Posterior cingulate gyrus (tissue), 11 donors: ENCODE results near the gene ANKRD44.

Experiments
- DNase-seq, 10 donors: peaks; one replicate each; pipeline versions ENCODE4 v3.0.0 to v3.0.0-alpha.2; 2020 to 2021; ENCODE audit warnings: mixed read lengths in 3 of 10
- intact Hi-C: fragments of 100-400 bp; cut with DNase I; formaldehyde crosslinking; loops from one replicate; pipeline ENCODE4 v1.15.1; 2023

Gene ANKRD44

GRCh38 chr2:197159661-197160211 lies 150.8 kb downstream of the ANKRD44 start:
- intact Hi-C loops, result no loop called here

GRCh38 chr2:197158591-197159550 lies 151.7 kb downstream of the ANKRD44 start:
- intact Hi-C loops, result no loop called here
- DNase-seq, result no peak

More at GRCh38 chr2:197159661-197160211, 150.8 kb downstream of the ANKRD44 start:
- DNase-seq, result no peak

DNA sequence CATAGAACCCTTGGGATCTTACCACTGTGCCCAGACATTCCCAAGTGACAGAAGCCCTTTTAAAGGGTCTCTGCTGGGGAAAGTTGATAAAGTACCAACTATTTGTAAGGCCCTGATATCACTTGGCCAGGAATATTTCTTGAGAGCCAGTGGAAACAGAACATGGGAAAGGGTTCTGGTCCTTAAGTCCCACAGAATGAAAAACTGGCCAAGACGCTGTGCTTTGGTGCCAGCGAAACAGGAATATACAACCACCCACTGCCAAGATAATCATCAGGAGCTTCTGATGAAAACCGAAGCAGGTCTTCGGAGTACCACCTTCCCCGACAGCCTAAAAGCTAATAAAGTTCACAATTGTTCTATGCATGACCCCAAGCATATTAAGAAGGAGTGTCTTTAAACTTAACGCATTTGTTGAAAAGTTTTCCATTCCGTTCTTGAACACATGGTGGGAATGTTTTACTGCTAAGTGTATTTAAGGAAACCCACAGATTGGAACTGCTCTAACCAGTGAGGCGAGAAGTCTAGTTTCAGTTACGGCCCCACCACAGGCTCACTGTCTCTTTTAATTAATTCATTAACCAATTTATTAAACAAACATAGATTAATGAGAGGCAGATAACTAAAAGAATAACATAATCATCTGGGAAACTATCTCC lies 152.6 kb downstream of the ANKRD44 start:
- intact Hi-C loops, result no loop called here
- no peak for DNase-seq

DNA sequence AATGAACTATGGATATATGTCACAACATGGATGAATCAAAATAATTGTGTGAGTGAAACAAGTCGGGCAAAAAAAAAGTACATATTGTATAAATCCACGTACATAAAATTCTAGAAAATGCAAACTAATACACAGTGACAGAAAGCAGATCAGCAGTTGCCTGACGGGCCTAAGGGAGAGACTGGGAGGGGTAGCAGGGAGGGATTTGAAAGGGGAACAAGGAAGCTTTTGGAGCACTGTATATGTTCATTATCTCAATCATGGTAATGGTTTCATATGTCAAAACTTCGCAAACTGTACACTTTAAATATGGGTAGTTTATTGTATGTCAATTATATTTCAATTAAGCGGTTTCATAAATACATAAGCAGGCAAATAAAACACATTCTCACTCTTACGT lies 153.8 kb downstream of the ANKRD44 start:
- no peak for DNase-seq
- intact Hi-C loops, result no loop called here

DNA sequence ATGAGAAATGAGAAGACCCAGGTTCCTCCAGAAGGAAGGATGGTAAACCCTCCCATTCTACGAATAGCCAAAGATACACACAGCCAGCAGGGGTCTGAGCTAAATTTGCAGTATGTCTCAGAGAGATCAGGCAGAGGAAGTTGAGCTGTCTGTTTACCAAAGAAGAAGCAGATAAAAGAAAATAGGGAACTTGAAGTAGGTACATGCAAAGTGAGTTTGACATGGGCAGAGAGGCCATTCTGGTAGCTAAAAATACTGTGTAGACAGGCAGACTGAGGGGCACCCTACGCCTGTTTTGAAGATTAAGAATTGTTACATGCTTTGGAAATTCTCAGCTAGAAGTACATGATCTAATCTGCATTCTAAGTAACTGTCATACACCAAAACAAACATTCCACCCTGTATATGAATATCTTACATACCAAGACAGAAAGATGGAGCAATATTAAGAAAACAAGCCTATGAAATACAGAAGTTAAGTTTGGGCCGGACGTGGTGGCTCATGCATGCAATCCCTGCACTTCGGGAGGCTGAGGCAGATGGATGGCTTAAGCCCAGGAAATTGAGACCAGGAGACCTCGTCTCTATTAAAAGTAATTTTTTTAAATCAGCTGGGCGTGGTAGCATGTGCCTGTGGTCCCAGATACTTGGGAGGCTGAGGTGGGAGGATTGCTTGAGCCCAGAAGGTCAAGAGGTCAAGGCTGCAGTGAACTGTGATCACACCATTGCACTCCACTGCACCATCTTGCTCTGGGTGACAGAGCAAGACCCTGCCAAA lies 157.9 kb downstream of the ANKRD44 start:
- DNase-seq, result no peak
- intact Hi-C loops, result no loop called here

DNA sequence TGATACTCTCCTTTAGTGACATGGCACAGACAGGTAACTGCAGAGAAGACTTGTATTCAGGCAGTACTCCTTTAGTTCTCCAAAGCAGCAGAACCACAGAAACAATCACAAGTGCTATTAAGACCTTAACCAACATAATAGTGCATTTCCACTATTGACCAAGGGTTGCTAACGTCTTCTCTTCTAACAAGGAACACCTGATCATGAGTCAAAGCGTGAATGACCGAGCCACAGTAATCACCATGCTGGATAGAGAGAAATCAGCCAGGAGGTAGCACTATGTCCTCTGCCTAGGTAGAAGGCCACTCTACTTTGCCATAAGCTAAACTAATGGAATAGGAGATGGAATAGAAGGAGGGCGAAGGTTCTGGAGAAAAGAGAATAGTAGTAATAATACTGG lies 161.0 kb downstream of the ANKRD44 start:
- no peak for DNase-seq
- intact Hi-C loops, result no loop called here

DNA sequence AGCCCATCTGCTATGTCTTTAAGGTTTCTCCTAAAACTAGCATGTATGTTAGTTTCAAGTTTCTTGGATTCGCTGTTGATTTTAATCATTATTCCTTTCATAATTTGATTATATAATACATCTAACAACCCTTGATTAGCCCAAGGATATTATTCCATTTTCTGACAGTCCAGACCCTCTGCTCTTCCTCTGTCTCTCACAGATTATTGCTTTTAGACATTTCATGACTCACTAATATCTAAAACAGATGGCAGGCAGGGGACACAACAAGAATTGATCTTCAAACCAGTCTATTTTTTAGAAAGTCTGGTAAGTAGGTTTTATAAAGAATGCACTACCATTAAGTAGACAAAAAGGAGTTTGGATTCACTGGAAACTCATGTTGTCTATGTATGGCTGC lies 162.2 kb downstream of the ANKRD44 start:
- intact Hi-C loops, result no loop called here
- DNase-seq, result no peak

DNA sequence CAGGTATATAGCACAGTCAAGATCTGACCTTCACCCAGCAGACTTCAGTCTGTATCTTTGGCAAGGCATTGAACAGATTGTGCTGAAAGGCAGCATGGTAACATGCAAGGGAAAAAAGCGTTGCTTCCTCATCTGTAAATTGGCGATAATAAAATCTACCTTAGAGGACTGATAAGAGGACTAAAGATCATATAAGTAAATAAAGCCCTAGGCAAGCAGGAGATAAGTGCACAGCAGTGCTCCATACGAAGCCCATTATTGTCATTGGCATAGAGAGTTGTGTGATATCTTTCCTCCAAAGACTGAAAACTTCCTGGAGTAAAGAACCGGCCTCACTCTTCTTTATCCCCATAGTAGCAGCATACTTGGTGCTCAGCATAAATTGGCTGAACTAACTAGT lies 162.6 kb downstream of the ANKRD44 start:
- DNase-seq, result no peak
- intact Hi-C loops, result no loop called here

DNA sequence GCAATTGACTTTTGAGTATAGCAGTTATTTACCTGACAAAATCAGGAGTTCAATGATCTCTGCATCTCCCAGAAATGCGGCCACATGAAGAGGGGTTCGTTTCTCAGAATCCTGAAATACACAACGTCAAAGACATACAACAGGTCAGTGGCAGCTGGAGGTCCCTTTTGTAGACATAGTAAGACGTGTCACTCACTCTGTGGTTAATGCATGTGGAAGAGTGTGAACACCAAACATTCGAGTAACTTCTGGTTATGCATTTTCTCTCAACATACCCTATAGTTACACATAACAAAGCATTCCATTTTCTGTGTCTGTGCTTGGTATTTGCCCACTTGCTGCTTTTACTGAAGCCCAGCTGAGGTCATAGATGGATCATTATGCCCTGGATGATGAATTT lies 163.6 kb downstream of the ANKRD44 start:
- no peak for DNase-seq
- intact Hi-C loops, result no loop called here

DNA sequence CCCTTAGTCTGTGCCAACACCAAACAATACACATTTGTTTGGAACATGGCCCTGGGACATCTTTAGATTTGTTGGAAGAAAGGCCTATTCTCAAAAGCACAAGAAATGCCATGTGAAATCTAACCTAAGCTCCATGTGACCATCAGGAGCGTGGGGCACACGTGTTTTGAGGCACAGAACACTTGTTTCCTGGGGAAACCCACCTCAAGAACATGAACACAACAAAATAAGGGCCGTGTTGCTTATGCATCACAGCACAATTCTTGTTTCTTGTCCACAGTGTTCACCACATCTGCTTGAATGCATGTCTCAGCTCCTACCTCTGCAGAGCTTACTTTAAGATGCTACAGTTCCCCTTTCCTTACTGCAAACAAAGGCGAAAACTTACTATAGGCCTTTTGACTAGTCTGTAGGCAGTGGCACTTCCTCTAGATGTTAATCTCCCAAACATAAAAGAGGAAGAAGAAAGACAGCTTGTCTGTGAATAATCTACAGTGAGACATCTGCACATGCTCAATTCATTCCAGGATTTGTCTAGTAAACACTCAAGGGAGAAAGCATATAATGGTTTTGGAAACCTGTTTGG lies 165.0 kb downstream of the ANKRD44 start:
- intact Hi-C loops, result no loop called here
- DNase-seq, result no peak

GRCh38 chr2:197144183-197144582 lies 166.4 kb downstream of the ANKRD44 start:
- DNase-seq, result no peak
- intact Hi-C loops, result no loop called here

- no peak for DNase-seq
- intact Hi-C loops, result no loop called here
Measured at GRCh38 chr2:197141702-197142473, 168.7 kb downstream of the ANKRD44 start.

DNA sequence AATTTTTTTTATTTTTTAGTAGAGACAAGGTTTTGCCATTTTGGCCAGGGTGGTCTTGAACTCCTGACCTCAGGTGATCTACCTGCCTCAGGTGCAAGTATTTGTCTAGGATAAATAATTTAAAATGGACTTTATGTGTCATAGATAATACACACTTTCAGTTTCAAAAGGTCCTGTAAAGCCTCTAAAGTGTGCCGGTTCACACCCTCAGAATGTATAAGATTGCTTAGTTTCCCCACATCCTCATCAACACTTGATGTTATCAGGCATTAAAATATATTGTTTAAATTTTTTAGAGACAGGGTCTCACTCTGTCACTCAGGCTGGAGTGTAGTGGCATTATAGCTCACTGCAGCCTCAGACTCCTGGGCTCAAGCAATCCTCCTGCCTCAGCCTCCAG lies 170.5 kb downstream of the ANKRD44 start:
- intact Hi-C loops, result no loop called here
- DNase-seq, result no peak

GRCh38 chr2:197138506-197138905 lies 172.1 kb downstream of the ANKRD44 start:
- intact Hi-C loops, result no loop called here
- no peak for DNase-seq

DNA sequence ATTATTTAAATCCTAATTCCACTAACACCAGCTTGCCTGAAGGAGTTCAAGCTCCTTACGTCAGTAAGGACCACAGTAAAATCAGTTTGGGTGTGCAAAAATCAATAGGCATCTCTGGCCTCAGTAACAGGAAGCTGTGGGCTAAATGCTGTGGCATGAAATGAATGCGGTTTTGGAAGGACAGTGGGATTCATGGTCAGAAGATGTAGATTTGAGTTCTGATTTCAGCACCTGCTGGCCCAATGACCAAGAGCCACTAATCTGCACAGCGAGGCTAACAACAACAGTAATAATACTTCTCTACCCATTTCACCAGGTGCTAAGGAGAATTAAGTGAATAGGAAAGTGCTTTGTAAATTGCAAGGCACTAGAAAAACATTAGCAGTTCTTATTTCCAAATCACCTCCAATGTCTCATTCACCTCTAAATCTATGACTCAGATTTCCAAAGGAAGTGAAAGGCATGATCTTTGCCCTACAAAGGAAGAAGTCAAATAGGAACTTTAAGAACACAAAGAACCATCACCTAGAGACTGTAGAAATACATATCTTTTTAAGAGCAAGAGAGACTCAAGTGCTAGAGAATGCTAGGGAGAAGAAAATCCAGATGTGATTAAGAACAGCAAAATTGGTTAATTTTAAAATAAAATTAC lies 172.6 kb downstream of the ANKRD44 start:
- intact Hi-C loops, result no loop called here
- no peak for DNase-seq

DNA sequence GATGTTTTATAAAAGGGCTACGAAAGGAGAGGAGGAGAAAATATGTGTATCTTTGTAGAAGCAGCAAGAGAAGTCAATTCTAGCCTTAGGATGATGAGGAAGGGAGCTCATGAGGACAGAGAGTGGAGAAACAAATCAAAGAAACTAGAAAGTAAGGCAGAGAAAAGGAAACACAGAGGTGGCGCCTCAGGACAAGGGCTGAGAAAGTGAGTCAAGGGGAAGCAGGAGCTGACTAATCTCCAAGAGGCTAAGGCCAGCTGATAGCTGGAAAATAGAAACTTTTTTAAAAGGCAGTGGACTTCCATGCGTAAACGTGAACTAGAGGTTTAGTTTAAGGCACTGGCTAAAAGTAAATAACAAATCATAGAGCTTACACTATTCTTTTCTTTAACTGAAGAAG lies 173.3 kb downstream of the ANKRD44 start:
- intact Hi-C loops, result no loop called here
- no peak for DNase-seq

GRCh38 chr2:197136452-197136851 lies 174.1 kb downstream of the ANKRD44 start:
- no peak for DNase-seq
- intact Hi-C loops, result no loop called here

DNA sequence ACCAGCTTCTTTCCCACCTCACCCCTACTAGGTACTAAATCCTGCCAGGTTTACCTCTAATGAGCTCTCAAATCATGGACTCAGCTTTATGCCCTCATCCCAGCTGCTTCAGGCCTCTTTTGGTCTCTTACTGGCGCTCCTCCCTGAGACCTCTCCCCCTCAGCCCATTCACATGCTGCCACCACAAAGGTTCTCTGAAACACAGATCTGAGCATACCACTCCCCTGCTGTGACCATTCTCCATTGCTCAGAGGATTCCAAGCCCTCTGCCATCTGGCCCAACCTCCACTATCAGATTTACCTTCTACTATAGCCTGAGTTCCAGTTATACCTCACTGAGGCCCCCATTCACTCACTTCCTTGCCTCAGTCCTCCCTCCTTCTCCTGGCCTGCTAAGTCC lies 174.8 kb downstream of the ANKRD44 start:
- intact Hi-C loops, result no loop called here
- DNase-seq, result no peak

DNA sequence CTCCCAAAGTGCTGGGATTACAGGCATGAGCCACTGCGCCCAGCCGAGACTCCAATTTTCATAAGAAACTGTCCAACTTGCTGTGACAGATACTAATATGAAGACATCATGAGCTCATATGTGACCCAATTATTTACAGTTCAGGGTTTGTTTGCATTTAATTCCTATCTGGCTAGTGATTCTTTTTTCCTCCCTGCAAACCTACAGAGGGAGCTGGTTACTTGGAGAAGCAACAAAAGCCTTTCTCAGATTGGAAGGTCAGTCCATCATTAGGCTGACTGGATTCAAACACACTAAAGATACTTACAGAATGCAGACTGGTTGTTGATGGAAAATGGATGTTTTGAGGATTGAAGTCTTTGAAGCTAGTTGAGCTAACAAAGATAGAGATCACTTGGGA lies 176.4 kb downstream of the ANKRD44 start:
- intact Hi-C loops, result no loop called here
- DNase-seq, result no peak
